HepG2 (cell line): Measurements from ENCODE around the gene DSCAML1.

ENCODE experiments used
- EZH2 ChIP-seq: conservative IDR thresholded peaks from 2 replicates; pipeline ENCODE4 v1.6.1; 2012; ENCODE audit warnings: mild to moderate bottlenecking, low read depth, low read length, moderate library complexity
- GATAD2A ChIP-seq: IDR thresholded peaks from 2 replicates; pipeline ENCODE4 v1.6.1; 2016
- GTF2F1 ChIP-seq: fragments of 150-350 bp; IDR thresholded peaks from 2 replicates; pipeline ENCODE4 v1.6.1; 2014; ENCODE audit warnings: low read length
- HES4 ChIP-seq: sonication (generic); formaldehyde crosslinking; IDR thresholded peaks from 2 replicates; pipeline ENCODE4 v1.9.0; 2021; ENCODE audit warnings: mild to moderate bottlenecking, missing genetic modification reagents, borderline replicate concordance
- IRF2 ChIP-seq: IDR thresholded peaks from 2 replicates; pipeline ENCODE4 v1.6.1; 2018; ENCODE audit warnings: missing genetic modification reagents, missing compliant biosample characterization
- SMC3 ChIP-seq: IDR thresholded peaks from 2 replicates; pipeline ENCODE4 v1.6.1; 2011; ENCODE audit warnings: low read length, improper control_type of control experiment
- U2AF1 ChIP-seq: fragments of 200-400 bp; formaldehyde crosslinking; optimal IDR thresholded peaks from 2 replicates; pipeline ENCODE3; 2017; ENCODE audit warnings: mild to moderate bottlenecking, low read depth, low read length
- ZNF644 ChIP-seq: IDR thresholded peaks from 2 replicates; pipeline ENCODE4 v1.6.1; 2016; ENCODE audit warnings: low read depth
- TF ChIP-seq, protein P1 (sequence below): sonication (generic); formaldehyde crosslinking; IDR thresholded peaks from 2 replicates; pipeline ENCODE4 v1.5.0; 2020; ENCODE audit warnings: mild to moderate bottlenecking, missing genetic modification reagents, moderate library complexity
- TF ChIP-seq, protein P2 (sequence below), 2 experiments: sonication (generic) in 1 of 2; formaldehyde crosslinking in 1 of 2; IDR thresholded peaks; 2 replicates each; pipeline versions ENCODE4 v1.5.1 to v1.6.1; 2011 to 2020; ENCODE audit warnings: borderline replicate concordance in 1 of 2, low read depth in 1 of 2, low read length in 1 of 2, mild to moderate bottlenecking in 1 of 2, missing genetic modification reagents in 1 of 2, moderate library complexity in 1 of 2

DNA sequence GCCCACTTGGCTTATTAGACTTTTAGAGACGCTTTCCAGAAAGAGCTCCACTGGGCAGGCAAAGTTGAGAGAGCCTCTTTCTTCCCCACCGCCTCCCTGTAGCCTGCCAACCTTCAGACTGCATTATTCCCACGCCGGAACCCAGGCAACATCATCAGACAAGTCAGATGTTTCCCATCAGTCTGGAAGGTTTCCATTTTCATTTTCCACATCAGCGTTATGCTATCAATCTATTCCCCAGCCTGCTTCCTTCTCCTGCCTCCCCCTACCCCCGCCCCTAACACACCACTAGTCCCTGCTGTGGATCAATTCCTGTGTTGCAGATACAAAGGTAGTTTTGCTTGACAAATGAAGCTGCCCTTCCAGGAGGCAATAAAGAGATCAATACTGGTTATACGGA, 184.8 kb downstream of the DSCAML1 start:
- TF ChIP-seq, protein P1, sequence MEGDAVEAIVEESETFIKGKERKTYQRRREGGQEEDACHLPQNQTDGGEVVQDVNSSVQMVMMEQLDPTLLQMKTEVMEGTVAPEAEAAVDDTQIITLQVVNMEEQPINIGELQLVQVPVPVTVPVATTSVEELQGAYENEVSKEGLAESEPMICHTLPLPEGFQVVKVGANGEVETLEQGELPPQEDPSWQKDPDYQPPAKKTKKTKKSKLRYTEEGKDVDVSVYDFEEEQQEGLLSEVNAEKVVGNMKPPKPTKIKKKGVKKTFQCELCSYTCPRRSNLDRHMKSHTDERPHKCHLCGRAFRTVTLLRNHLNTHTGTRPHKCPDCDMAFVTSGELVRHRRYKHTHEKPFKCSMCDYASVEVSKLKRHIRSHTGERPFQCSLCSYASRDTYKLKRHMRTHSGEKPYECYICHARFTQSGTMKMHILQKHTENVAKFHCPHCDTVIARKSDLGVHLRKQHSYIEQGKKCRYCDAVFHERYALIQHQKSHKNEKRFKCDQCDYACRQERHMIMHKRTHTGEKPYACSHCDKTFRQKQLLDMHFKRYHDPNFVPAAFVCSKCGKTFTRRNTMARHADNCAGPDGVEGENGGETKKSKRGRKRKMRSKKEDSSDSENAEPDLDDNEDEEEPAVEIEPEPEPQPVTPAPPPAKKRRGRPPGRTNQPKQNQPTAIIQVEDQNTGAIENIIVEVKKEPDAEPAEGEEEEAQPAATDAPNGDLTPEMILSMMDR (CRISPR knock-in tag): no peak
- TF ChIP-seq, protein P2, sequence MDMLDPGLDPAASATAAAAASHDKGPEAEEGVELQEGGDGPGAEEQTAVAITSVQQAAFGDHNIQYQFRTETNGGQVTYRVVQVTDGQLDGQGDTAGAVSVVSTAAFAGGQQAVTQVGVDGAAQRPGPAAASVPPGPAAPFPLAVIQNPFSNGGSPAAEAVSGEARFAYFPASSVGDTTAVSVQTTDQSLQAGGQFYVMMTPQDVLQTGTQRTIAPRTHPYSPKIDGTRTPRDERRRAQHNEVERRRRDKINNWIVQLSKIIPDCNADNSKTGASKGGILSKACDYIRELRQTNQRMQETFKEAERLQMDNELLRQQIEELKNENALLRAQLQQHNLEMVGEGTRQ (IDR thresholded peaks at IDR 0.05; ENCODE audit: low read depth, low read length): no peak
- TF ChIP-seq, protein P2 (CRISPR knock-in tag; IDR thresholded peaks at IDR 0.05; ENCODE audit: borderline replicate concordance): no peak
- no peak for TF ChIP-seq GTF2F1
- no peak for TF ChIP-seq U2AF1
- TF ChIP-seq ZNF644 (CRISPR knock-in tag): no peak
- no peak for TF ChIP-seq HES4 (CRISPR knock-in tag)
- TF ChIP-seq GATAD2A: no peak
- TF ChIP-seq EZH2: no peak
- TF ChIP-seq IRF2: no peak
- no peak for TF ChIP-seq SMC3
